HepG2 (cell line): ENCODE data around the gene KRT17. TPM values are rescaled to one million over a fixed set of nuclear protein-coding genes. Genes with fewer than 3 reads are reported as not detected.

Experiments
- CBX1 ChIP-seq: IDR thresholded peaks from one replicate; pipeline ENCODE4 v1.6.1; 2016; ENCODE audit warnings: antibody characterized with exemption, low read depth
- IRF2 ChIP-seq: IDR thresholded peaks from 2 replicates; pipeline ENCODE4 v1.6.1; 2018; ENCODE audit warnings: missing genetic modification reagents, missing compliant biosample characterization
- MED1 ChIP-seq: sonication (generic); formaldehyde crosslinking; IDR thresholded peaks from 2 replicates; pipeline ENCODE4 v1.4.0; 2020; ENCODE audit warnings: missing genetic modification reagents
- MXI1 ChIP-seq: IDR thresholded peaks from 3 replicates; pipeline ENCODE4 v1.6.1; 2012; ENCODE audit warnings: low read depth, low read length, inconsistent platforms, borderline replicate concordance
- PLRG1 ChIP-seq: fragments of 450-650 bp; conservative IDR thresholded peaks from 2 replicates; pipeline ENCODE4 v1.6.1; 2016
- RAD21 ChIP-seq: fragments of 450-650 bp; formaldehyde crosslinking; IDR thresholded peaks from 2 replicates; pipeline ENCODE4 v1.5.0; 2020; ENCODE audit warnings: mild to moderate bottlenecking
- RBFOX2 ChIP-seq: fragments of 200-400 bp; formaldehyde crosslinking; IDR thresholded peaks from 2 replicates; pipeline ENCODE4 v1.6.1; 2017; ENCODE audit warnings: low read depth, mild to moderate bottlenecking, low read length
- RBM39 ChIP-seq: fragments of 200-400 bp; formaldehyde crosslinking; IDR thresholded peaks from one replicate; pipeline ENCODE4 v1.6.1; 2018; ENCODE audit warnings: antibody characterized with exemption, mild to moderate bottlenecking, low read depth, low read length; ENCODE audit not compliant: poor library complexity, severe bottlenecking
- SALL1 ChIP-seq: sonication (generic); formaldehyde crosslinking; IDR thresholded peaks from 2 replicates; pipeline ENCODE4 v1.8.0; 2022; ENCODE audit warnings: mild to moderate bottlenecking, missing genetic modification reagents
- SP140L ChIP-seq: sonication (generic); formaldehyde crosslinking; IDR thresholded peaks from 2 replicates; pipeline ENCODE4 v1.4.0; 2020; ENCODE audit warnings: missing genetic modification reagents, borderline replicate concordance
- SP5 ChIP-seq: IDR thresholded peaks from 2 replicates; pipeline ENCODE4 v1.6.1; 2016; ENCODE audit warnings: low read depth, borderline replicate concordance
- SRSF9 ChIP-seq: fragments of 200-400 bp; formaldehyde crosslinking; IDR thresholded peaks from 2 replicates; pipeline ENCODE4 v1.6.1; 2018; ENCODE audit warnings: borderline replicate concordance, mild to moderate bottlenecking, low read depth, low read length; ENCODE audit not compliant: insufficient read depth, poor library complexity, severe bottlenecking
- YEATS4 ChIP-seq: sonication (generic); formaldehyde crosslinking; IDR thresholded peaks from 2 replicates; pipeline ENCODE4 v1.4.0; 2020; ENCODE audit warnings: missing genetic modification reagents, borderline replicate concordance
- ZBTB7B ChIP-seq: sonication (generic); formaldehyde crosslinking; IDR thresholded peaks from 2 replicates; pipeline ENCODE4 v1.4.0; 2020; ENCODE audit warnings: missing genetic modification reagents
- ZFY ChIP-seq: sonication (generic); formaldehyde crosslinking; IDR thresholded peaks from 2 replicates; pipeline ENCODE4 v1.4.0; 2020; ENCODE audit warnings: missing genetic modification reagents
- ZNF547 ChIP-seq: sonication (generic); formaldehyde crosslinking; IDR thresholded peaks from 2 replicates; pipeline ENCODE4 v1.5.1; 2020; ENCODE audit warnings: mild to moderate bottlenecking, missing genetic modification reagents
- ZNF614 ChIP-seq: IDR thresholded peaks from 2 replicates; pipeline ENCODE4 v1.6.1; 2018; ENCODE audit warnings: missing biosample characterization, missing genetic modification reagents, inconsistent platforms, borderline replicate concordance
- ZNF644 ChIP-seq: IDR thresholded peaks from 2 replicates; pipeline ENCODE4 v1.6.1; 2016; ENCODE audit warnings: low read depth
- polyA plus RNA-seq, 8 experiments: library from polyadenylated mRNA; depleted of rRNA in 3 of 8; stranded (reverse) in 7 of 8; unstranded in 1 of 8; fragments of >200 nt; fragmentation: Illumina TruSeq in 4 of 8; extraction: Trizol in 4 of 8; gene quantifications; 2 replicates each; pipeline versions ENCODE4 v1.2.1 to v1.2.3, GENCODE V29; 2011 to 2016; ENCODE audit warnings: low read depth in 4 of 8, missing spikeins in 1 of 8, mixed read lengths in 1 of 8; ENCODE audit not compliant: insufficient read depth in 1 of 8
- total RNA-seq, 5 experiments: library from RNA; depleted of rRNA; stranded (reverse); fragments of >200 nt; fragmentation: Illumina TruSeq; extraction: Trizol; gene quantifications; 2 replicates each; pipeline ENCODE4 v1.2.3, GENCODE V29; 2016; ENCODE audit warnings: low read depth in 1 of 5
- TF ChIP-seq, protein P1 (sequence below): IDR thresholded peaks from 2 replicates; pipeline ENCODE4 v1.6.1; 2012; ENCODE audit warnings: inconsistent platforms
- TF ChIP-seq, protein P2 (sequence below): sonication (generic); formaldehyde crosslinking; IDR thresholded peaks from 2 replicates; pipeline ENCODE4 v1.4.0; 2020; ENCODE audit warnings: missing genetic modification reagents, mild to moderate bottlenecking, borderline replicate concordance
- TF ChIP-seq, protein P3 (sequence below), 2 experiments: sonication (generic) in 1 of 2; formaldehyde crosslinking in 1 of 2; IDR thresholded peaks; 2 replicates each; pipeline versions ENCODE4 v1.6.1 to v1.9.0; 2014 to 2022; ENCODE audit warnings: antibody characterized with exemption in 1 of 2, borderline replicate concordance in 1 of 2, inconsistent platforms in 1 of 2, low read depth in 1 of 2, missing genetic modification reagents in 1 of 2

Gene KRT17
- total and polyA plus RNA-seq, 2 of the 13 experiments (the other 11 are each of a cell fraction or from before 2014, with no cell fraction given): 0.38 to 0.82 TPM

DNA sequence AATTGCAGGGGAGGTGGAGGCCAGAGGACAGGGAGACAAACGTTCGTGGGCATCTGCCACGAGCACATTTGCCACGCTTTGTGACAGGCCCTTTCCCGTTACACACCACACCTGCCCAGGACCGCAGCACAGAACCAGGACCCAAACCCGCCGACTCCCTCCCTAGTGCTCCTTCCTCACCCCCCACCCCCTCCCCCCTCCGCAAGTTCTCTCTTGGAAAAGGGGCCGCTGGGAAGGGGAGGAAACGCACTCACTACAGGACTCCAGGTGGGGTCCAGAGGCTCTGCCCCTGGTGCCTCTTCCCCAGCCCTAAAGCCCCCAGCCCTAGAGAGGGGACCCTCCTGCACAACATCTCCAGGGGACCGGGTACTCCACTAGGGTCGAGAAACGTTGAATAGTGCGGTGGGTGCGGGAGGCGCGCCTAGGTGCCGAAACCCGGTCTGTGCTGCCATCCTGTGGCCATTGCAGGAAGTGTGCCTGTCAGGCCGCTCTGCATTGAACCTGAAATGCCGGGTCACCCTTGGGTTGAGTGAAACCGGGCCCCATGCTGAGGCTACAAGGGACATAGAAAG, 42.4 kb upstream of the KRT17 start (continued):
- TF ChIP-seq ZFY (peak; percentile 63; the same call in 1 of the 2 replicates), ZNF644 (CRISPR knock-in tag) (0 out of 2 replicates have a peak, but pooled peaks have one; percentile 38), SRSF9 (no peak), SALL1 (CRISPR knock-in tag) (peak; percentile 42; the same call in 1 of the 2 replicates), MED1 (peak; percentile 55; the same call in 1 of the 2 replicates), ZNF614 (CRISPR knock-in tag) (peak; percentile 18; the same call in 1 of the 2 replicates), CBX1 (peak; percentile 14), SP140L (CRISPR knock-in tag) (no peak), RBM39 (peak; percentile 45), IRF2 (CRISPR knock-in tag) (peak; percentile 73), RAD21 (CRISPR knock-in tag) (peak; percentile 84), ZBTB7B (peak; percentile 62; the same call in 1 of the 2 replicates), PLRG1 (no peak), MXI1 (peak; percentile 59; the same call in 1 of the 3 replicates), ZNF547 (0 out of 2 replicates have a peak, but pooled peaks have one; percentile 27), YEATS4 (CRISPR knock-in tag) (peak; percentile 73), SP5 (CRISPR knock-in tag) (no peak), RBFOX2 (no peak)
- TF ChIP-seq, protein P1, sequence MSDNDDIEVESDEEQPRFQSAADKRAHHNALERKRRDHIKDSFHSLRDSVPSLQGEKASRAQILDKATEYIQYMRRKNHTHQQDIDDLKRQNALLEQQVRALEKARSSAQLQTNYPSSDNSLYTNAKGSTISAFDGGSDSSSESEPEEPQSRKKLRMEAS: peak; percentile 55; the same call in 1 of the 2 replicates
- TF ChIP-seq, protein P2, sequence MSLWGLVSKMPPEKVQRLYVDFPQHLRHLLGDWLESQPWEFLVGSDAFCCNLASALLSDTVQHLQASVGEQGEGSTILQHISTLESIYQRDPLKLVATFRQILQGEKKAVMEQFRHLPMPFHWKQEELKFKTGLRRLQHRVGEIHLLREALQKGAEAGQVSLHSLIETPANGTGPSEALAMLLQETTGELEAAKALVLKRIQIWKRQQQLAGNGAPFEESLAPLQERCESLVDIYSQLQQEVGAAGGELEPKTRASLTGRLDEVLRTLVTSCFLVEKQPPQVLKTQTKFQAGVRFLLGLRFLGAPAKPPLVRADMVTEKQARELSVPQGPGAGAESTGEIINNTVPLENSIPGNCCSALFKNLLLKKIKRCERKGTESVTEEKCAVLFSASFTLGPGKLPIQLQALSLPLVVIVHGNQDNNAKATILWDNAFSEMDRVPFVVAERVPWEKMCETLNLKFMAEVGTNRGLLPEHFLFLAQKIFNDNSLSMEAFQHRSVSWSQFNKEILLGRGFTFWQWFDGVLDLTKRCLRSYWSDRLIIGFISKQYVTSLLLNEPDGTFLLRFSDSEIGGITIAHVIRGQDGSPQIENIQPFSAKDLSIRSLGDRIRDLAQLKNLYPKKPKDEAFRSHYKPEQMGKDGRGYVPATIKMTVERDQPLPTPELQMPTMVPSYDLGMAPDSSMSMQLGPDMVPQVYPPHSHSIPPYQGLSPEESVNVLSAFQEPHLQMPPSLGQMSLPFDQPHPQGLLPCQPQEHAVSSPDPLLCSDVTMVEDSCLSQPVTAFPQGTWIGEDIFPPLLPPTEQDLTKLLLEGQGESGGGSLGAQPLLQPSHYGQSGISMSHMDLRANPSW (CRISPR knock-in tag): no peak
- TF ChIP-seq, protein P3, sequence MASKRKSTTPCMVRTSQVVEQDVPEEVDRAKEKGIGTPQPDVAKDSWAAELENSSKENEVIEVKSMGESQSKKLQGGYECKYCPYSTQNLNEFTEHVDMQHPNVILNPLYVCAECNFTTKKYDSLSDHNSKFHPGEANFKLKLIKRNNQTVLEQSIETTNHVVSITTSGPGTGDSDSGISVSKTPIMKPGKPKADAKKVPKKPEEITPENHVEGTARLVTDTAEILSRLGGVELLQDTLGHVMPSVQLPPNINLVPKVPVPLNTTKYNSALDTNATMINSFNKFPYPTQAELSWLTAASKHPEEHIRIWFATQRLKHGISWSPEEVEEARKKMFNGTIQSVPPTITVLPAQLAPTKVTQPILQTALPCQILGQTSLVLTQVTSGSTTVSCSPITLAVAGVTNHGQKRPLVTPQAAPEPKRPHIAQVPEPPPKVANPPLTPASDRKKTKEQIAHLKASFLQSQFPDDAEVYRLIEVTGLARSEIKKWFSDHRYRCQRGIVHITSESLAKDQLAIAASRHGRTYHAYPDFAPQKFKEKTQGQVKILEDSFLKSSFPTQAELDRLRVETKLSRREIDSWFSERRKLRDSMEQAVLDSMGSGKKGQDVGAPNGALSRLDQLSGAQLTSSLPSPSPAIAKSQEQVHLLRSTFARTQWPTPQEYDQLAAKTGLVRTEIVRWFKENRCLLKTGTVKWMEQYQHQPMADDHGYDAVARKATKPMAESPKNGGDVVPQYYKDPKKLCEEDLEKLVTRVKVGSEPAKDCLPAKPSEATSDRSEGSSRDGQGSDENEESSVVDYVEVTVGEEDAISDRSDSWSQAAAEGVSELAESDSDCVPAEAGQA (IDR thresholded peaks at IDR 0.05; ENCODE audit: low read depth): peak; percentile 59; the same call in 1 of the 2 replicates
- TF ChIP-seq, protein P3 (CRISPR knock-in tag; IDR thresholded peaks at IDR 0.05; ENCODE audit: borderline replicate concordance): no peak
